Endothelial cell of umbilical vein (primary cell): ENCODE results near the gene ZNF43. TPM values are rescaled to one million over a fixed set of nuclear protein-coding genes. Genes with fewer than 3 reads are reported as not detected.

Experiments
- BruUV-seq: library from RNA; stranded (reverse); fragments of 400-500 nt; replicated peaks from 2 replicates; lab custom pipeline; 2021; lab: Mats Ljungman, UMichigan
- CTCF ChIA-PET: fragments of 300-600, 350-600 bp; sonication (Branson Sonifier 250); formaldehyde crosslinking; loops from one replicate; lab custom pipeline; 2021; ENCODE audit warnings: antibody characterized with exemption, inconsistent platforms; lab: Charles Lee
- POLR2A ChIA-PET: fragments of 300-600, 350-600 bp; sonication (Branson Sonifier 250); formaldehyde crosslinking; loops from one replicate; lab custom pipeline; 2021; ENCODE audit warnings: antibody characterized with exemption, inconsistent platforms; lab: Charles Lee
- DNase-seq: peaks from one replicate; pipeline ENCODE4 v3.0.0-alpha.2; 2011; ENCODE audit warnings: low read depth, low spot score
- FAIRE-seq: peaks from 2 replicates; lab custom pipeline; 2011; peaks lifted over from hg19 to GRCh38; lab: Jason Lieb, UNC
- H2AFZ ChIP-seq: 2 replicates; pipeline ENCODE4 v1.6.0; 2012; ENCODE audit warnings: low read depth, low read length, control low read depth, inconsistent platforms
- H3K27ac ChIP-seq: 2 replicates; pipeline ENCODE4 v1.5.1; 2011; ENCODE audit warnings: low read depth, mild to moderate bottlenecking, control low read depth, low read length, moderate library complexity; ENCODE audit not compliant: insufficient read depth
- H3K27me3 ChIP-seq, 2 experiments: 2 replicates each; pipeline versions ENCODE4 v1.6.0 to v1.6.1; 2011; ENCODE audit warnings: low read length in 2 of 2, mixed read lengths in 1 of 2; ENCODE audit not compliant: control insufficient read depth in 2 of 2, insufficient read depth in 2 of 2
- H3K36me3 ChIP-seq, 2 experiments: 2 replicates in 1 of 2; 3 replicates in 1 of 2; pipeline ENCODE4 v1.5.1; 2011; ENCODE audit warnings: low read length in 2 of 2, mild to moderate bottlenecking in 1 of 2, moderate library complexity in 1 of 2; ENCODE audit not compliant: control insufficient read depth in 2 of 2, insufficient read depth in 2 of 2; ENCODE audit errors: extremely low read depth in 1 of 2
- H3K4me1 ChIP-seq: 3 replicates; pipeline ENCODE4 v1.5.1; 2011; ENCODE audit warnings: mild to moderate bottlenecking, low read length; ENCODE audit not compliant: control insufficient read depth, insufficient read depth; ENCODE audit errors: extremely low read depth
- H3K4me2 ChIP-seq: 2 replicates; pipeline ENCODE4 v1.6.1; 2011; ENCODE audit warnings: low read length, control low read depth, mixed read lengths; ENCODE audit not compliant: insufficient read depth
- H3K4me3 ChIP-seq, 3 experiments: fragments of 200-600 bp in 1 of 3; sonication (generic), shearing (Covaris generic) in 1 of 3; replicated peaks in 1 of 3; 2 replicates each; pipeline ENCODE4 v1.5.1; 2011 to 2016; ENCODE audit warnings: control low read depth in 3 of 3, low read length in 3 of 3, mild to moderate bottlenecking in 2 of 3, inconsistent platforms in 1 of 3, low read depth in 1 of 3, moderate library complexity in 1 of 3; ENCODE audit not compliant: insufficient read depth in 1 of 3
- H3K79me2 ChIP-seq: 2 replicates; pipeline ENCODE4 v1.6.0; 2012; ENCODE audit warnings: low read length, inconsistent platforms; ENCODE audit not compliant: control insufficient read depth, insufficient read depth
- H3K9ac ChIP-seq: replicated peaks from 2 replicates; pipeline ENCODE3; 2011; ENCODE audit warnings: low read length, control low read depth; ENCODE audit not compliant: insufficient read depth; ENCODE audit errors: extremely low read depth
- H3K9me1 ChIP-seq: replicated peaks from 3 replicates; pipeline ENCODE4 v1.6.0; 2011; ENCODE audit warnings: mild to moderate bottlenecking, low read length; ENCODE audit not compliant: control insufficient read depth, insufficient read depth; ENCODE audit errors: extremely low read depth
- H3K9me3 ChIP-seq: replicated peaks from 2 replicates; pipeline ENCODE4 v1.5.1; 2012; ENCODE audit warnings: low read length, inconsistent platforms; ENCODE audit not compliant: control insufficient read depth, insufficient read depth
- H4K20me1 ChIP-seq: replicated peaks from 2 replicates; pipeline ENCODE3; 2011; ENCODE audit warnings: mild to moderate bottlenecking, low read length; ENCODE audit not compliant: control insufficient read depth, insufficient read depth; ENCODE audit errors: extremely low read depth
- FOS ChIP-seq: IDR thresholded peaks from 2 replicates; pipeline ENCODE4 v1.6.1; 2011; ENCODE audit warnings: mild to moderate bottlenecking, low read length, moderate library complexity, borderline replicate concordance; ENCODE audit not compliant: insufficient read depth
- GATA2 ChIP-seq: IDR thresholded peaks from 2 replicates; pipeline ENCODE4 v1.7.0; 2011; ENCODE audit warnings: low read depth, mild to moderate bottlenecking, moderate library complexity, mixed read lengths, low read length; ENCODE audit not compliant: insufficient read length, insufficient read depth
- JUN ChIP-seq: IDR thresholded peaks from 2 replicates; pipeline ENCODE4 v1.6.1; 2011; ENCODE audit warnings: borderline replicate concordance, low read depth; ENCODE audit not compliant: insufficient read length, insufficient read depth
- MAX ChIP-seq: IDR thresholded peaks from 2 replicates; pipeline ENCODE4 v1.6.1; 2011; ENCODE audit not compliant: insufficient read depth, insufficient read length
- MYC ChIP-seq: IDR thresholded peaks from one replicate; pipeline ENCODE4 v1.6.1; 2011; ENCODE audit warnings: mild to moderate bottlenecking, low read depth, low read length
- POLR2A ChIP-seq: IDR thresholded peaks from 2 replicates; pipeline ENCODE4 v1.6.1; 2012; ENCODE audit warnings: low read depth, mild to moderate bottlenecking, control low read depth, low read length
- POLR2AphosphoS5 ChIP-seq: IDR thresholded peaks from 2 replicates; pipeline ENCODE4 v1.6.1; 2012; ENCODE audit warnings: low read depth, mild to moderate bottlenecking, control low read depth, low read length, moderate library complexity; ENCODE audit not compliant: insufficient read depth
- dilution Hi-C: fragments of 300-500 bp; cut with MboI; formaldehyde crosslinking; loops from one replicate; pipeline ENCODE4 v1.15.0; 2019; ENCODE audit warnings: low sequenced_read_pairs; ENCODE audit not compliant: extremely low pct_ligation_motif_present
- intact Hi-C: fragments of 100-400 bp; cut with micrococcal nuclease; formaldehyde crosslinking; loops from one replicate; pipeline ENCODE4 v1.10.0; 2022
- polyA plus RNA-seq, 4 experiments: library from polyadenylated mRNA; depleted of rRNA in 3 of 4; stranded (reverse) in 3 of 4; unstranded in 1 of 4; fragments of >200 nt; gene quantifications; 2 replicates each; pipeline versions ENCODE4 v1.2.1 to v1.2.3, GENCODE V29; 2011 to 2012; ENCODE audit warnings: missing spikeins in 1 of 4
- total RNA-seq: library from RNA; stranded (reverse); gene quantifications from 2 replicates; pipeline ENCODE4 v1.2.3, GENCODE V29; 2021

The ZNF43 gene
- total and polyA plus RNA-seq, 2 donors (not counting 3 experiments of a cell fraction or from before 2014, with no cell fraction given), result 6.4 to 21.1 TPM

GRCh38 chr19:21833733-21834132 lies 2.2 kb downstream of the ZNF43 start:
- Histone ChIP-seq H3K4me3 (no peak overlapping the region), H4K20me1 (no peaks in the 10 kb centered on the region), H2AFZ (no peak overlapping the region), H3K4me2 (no peak overlapping the region), H3K79me2 (peaks cover 14% of the 10 kb centered on the region), H3K9me3 (no peaks in the 10 kb centered on the region), H3K4me1 (no peaks in the 10 kb centered on the region), H3K9ac (no peak overlapping the region), H3K9me1 (no peaks in the 10 kb centered on the region), H3K27me3 (no peaks in the 10 kb centered on the region), H3K27ac (no peak overlapping the region), H3K36me3 (no peaks in the 10 kb centered on the region)
- intact Hi-C loops, result loop anchor here (10.0 kb wide), 1 partner anchor 809 kb away; the partner anchor contains the start of gene ZNF430
- CTCF ChIA-PET, result no interaction called here
- dilution Hi-C loops, result no loop called here
- POLR2A ChIA-PET, result no interaction called here
- no peak for FAIRE-seq
- DNase-seq, result no peak
- BruUV-seq, result no TSS peak
- TF ChIP-seq POLR2A, result no peak
- no peak for TF ChIP-seq MYC
- no peak for TF ChIP-seq FOS
- no peak for TF ChIP-seq MAX
- TF ChIP-seq POLR2AphosphoS5, result no peak
- TF ChIP-seq GATA2, result no peak
- no peak for TF ChIP-seq JUN

- Histone ChIP-seq H3K4me1 (no peaks in the 10 kb centered on the region), H3K4me2 (no peak overlapping the region), H3K36me3 (peaks cover 2 to 3% of the 10 kb centered on the region in 2 experiments), H3K9me1 (no peaks in the 10 kb centered on the region), H3K79me2 (no peaks in the 10 kb centered on the region), H3K9ac (no peak overlapping the region), H3K27me3 (no peaks in the 10 kb centered on the region), H3K27ac (no peak overlapping the region), H4K20me1 (no peaks in the 10 kb centered on the region), H2AFZ (no peak overlapping the region), H3K9me3 (no peaks in the 10 kb centered on the region), H3K4me3 (no peak overlapping the region)
- FAIRE-seq (no peak), DNase-seq (no peak)
- intact Hi-C loops (no loop called here), dilution Hi-C loops (no loop called here)
- BruUV-seq, result no TSS peak
- ChIA-PET CTCF (no interaction called here), POLR2A (no interaction called here)
- TF ChIP-seq MYC (no peak), MAX (no peak), JUN (no peak), POLR2A (no peak), FOS (no peak)
These were observed 11.3 kb downstream of the ZNF43 start for GRCh38 chr19:21824679-21825078.
